IPS DF 6.9 (cell line): ENCODE data around the gene IRX5.

Experiments used
- DNase-seq: peaks from one replicate; pipeline ENCODE4 v3.0.0-alpha.2; 2013; ENCODE audit warnings: low read depth, low spot score
- H3K27ac ChIP-seq: one replicate; pipeline ENCODE4 v1.5.1; 2013; ENCODE audit warnings: low read length, control low read depth
- H3K27me3 ChIP-seq: 2 replicates; pipeline ENCODE4 v1.6.1; 2013; ENCODE audit warnings: mild to moderate bottlenecking, low read length; ENCODE audit not compliant: control insufficient read depth, insufficient read depth
- H3K36me3 ChIP-seq: 2 replicates; pipeline ENCODE4 v1.6.1; 2013; ENCODE audit warnings: low read length; ENCODE audit not compliant: control insufficient read depth, insufficient read depth
- H3K4me1 ChIP-seq: 2 replicates; pipeline ENCODE4 v1.6.1; 2013; ENCODE audit warnings: low read length; ENCODE audit not compliant: control insufficient read depth, insufficient read depth
- H3K4me3 ChIP-seq: 2 replicates; pipeline ENCODE4 v1.5.1; 2013; ENCODE audit warnings: mild to moderate bottlenecking, low read length
- H3K9me3 ChIP-seq: 2 replicates; pipeline ENCODE4 v1.6.1; 2013; ENCODE audit warnings: low read length, inconsistent platforms; ENCODE audit not compliant: control insufficient read depth, insufficient read depth
- WGBS: extraction: QIAGEN DNeasy Blood & Tissue Kit; methylation state at CpG from one replicate; pipeline ENCODE4 v1.1.7; 2013; ENCODE audit warnings: mixed read lengths, missing lambda C conversion rate; ENCODE audit not compliant: insufficient read length, insufficient coverage; 5-methylcytosine and 5-hydroxymethylcytosine counted together

IRX5 gene

DNA sequence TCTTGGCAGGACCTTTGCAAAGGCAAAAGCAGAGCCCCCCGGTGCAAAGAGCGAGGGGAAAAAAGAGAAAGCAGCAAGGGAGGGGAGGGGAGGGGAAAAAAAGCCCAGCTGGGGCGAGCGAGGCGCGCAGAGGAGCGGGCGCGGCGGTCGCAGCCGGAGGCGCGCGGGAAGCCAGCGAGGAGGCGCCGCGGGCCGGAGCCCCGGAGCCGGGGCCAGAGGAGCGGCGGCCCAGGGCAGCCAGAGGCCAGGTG, 129 bp downstream of the IRX5 start:
- Histone ChIP-seq H3K4me1 (0 out of 2 replicates have a peak, but pooled peaks cover 3% of the 10 kb centered on the region), H3K27ac (no peak overlapping the region), H3K36me3 (no peaks in the 10 kb centered on the region), H3K27me3 (peaks cover 51% of the 10 kb centered on the region), H3K4me3 (peak overlapping the region; percentile 40; the same call in 1 of the 2 replicates), H3K9me3 (no peaks in the 10 kb centered on the region)
- no CpG with 5 or more reads among the region's 24 CpGs for WGBS
- no peak for DNase-seq

DNA sequence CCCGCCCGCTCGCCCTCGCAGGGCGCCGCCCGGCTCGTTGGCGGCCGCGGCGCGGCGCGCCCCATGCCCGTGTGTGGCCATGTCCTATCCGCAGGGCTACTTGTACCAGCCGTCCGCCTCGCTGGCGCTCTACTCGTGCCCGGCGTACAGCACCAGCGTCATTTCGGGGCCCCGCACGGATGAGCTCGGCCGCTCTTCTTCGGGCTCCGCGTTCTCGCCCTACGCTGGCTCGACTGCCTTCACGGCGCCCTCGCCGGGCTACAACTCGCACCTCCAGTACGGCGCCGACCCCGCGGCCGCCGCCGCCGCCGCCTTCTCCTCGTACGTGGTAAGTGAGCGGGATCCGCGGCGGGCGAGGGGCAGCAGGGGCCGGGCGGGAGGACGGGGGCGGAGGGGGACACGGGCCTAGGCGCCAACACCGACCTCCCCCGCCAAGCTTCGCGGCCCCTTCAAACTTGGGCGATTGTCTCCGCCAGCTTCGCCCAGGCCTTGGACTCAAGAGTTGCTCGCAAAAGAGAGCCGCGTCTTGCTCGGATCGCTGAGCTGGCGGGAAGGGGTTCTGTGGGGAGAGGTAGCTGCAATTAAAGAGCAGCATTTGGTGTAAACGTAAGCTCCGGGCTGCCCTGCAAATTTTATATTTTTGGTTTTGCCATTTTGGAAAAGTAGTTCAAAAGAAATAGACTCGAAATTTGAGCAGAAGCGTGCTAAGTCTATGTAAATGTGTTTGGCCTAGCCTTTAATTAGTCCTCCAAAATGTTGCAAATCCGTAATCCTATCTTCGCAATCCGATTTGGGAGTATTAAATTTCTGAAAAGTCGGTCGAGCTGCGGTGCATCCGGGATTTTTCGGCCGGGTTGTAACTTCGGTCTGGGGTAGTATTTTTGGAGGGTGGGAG, 702 bp downstream of the IRX5 start:
- Histone ChIP-seq H3K27me3 (peaks cover 50% of the 10 kb centered on the region), H3K4me1 (0 out of 2 replicates have a peak, but pooled peaks cover 3% of the 10 kb centered on the region), H3K9me3 (no peaks in the 10 kb centered on the region), H3K36me3 (no peaks in the 10 kb centered on the region), H3K4me3 (peak overlapping the region; percentile 40; the same call in 1 of the 2 replicates), H3K27ac (no peak overlapping the region)
- no peak for DNase-seq
- no CpG with 5 or more reads among the region's 91 CpGs for WGBS

DNA sequence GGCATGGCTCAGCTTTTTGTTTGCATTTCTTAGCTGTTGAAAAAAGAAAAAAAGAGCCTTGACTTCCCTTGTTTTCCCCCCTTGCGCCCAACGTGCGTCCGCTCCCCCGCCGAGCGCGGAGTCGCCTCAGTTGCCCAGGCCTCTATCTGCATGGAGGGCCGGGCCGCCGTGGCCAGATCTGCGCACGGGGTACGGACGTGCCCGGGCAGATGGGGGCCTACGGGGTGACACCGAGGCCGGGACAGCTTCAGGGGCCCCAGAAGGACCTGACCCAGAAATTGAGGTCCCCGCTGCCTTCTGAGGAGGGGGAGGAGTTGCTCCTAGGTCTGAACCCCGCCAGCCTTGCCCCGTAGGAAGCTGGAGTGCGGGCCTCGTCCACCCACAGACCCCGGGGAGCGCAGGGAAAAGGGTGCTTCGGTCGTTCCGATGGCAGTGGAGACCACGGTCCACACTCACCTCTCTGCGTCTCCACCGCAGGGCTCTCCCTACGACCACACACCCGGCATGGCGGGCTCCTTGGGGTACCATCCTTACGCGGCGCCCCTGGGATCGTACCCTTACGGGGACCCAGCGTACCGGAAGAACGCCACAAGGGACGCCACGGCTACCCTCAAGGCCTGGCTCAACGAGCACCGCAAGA, 1.5 kb downstream of the IRX5 start:
- peaks cover 3% of the 10 kb centered on the region; the same call in 1 of the 2 replicates for H3K4me1 ChIP-seq
- no peak overlapping the region; the same call in 1 of the 2 replicates for H3K4me3 ChIP-seq
- H3K27me3 ChIP-seq, result peaks cover 55% of the 10 kb centered on the region
- no peak overlapping the region for H3K27ac ChIP-seq
- no CpG with 5 or more reads among the region's 48 CpGs for WGBS
- no peaks in the 10 kb centered on the region for H3K36me3 ChIP-seq
- no peaks in the 10 kb centered on the region for H3K9me3 ChIP-seq
- DNase-seq, result no peak

GRCh38 chr16:54932737-54933254, 2.1 kb downstream of the IRX5 start:
- Histone ChIP-seq H3K4me3 (no peak overlapping the region; the same call in 1 of the 2 replicates), H3K36me3 (no peaks in the 10 kb centered on the region), H3K27ac (no peak overlapping the region), H3K4me1 (peaks cover 3% of the 10 kb centered on the region; the same call in 1 of the 2 replicates), H3K27me3 (peaks cover 54% of the 10 kb centered on the region), H3K9me3 (no peaks in the 10 kb centered on the region)
- WGBS, result no CpG with 5 or more reads among the region's 52 CpGs
- no peak for DNase-seq

DNA sequence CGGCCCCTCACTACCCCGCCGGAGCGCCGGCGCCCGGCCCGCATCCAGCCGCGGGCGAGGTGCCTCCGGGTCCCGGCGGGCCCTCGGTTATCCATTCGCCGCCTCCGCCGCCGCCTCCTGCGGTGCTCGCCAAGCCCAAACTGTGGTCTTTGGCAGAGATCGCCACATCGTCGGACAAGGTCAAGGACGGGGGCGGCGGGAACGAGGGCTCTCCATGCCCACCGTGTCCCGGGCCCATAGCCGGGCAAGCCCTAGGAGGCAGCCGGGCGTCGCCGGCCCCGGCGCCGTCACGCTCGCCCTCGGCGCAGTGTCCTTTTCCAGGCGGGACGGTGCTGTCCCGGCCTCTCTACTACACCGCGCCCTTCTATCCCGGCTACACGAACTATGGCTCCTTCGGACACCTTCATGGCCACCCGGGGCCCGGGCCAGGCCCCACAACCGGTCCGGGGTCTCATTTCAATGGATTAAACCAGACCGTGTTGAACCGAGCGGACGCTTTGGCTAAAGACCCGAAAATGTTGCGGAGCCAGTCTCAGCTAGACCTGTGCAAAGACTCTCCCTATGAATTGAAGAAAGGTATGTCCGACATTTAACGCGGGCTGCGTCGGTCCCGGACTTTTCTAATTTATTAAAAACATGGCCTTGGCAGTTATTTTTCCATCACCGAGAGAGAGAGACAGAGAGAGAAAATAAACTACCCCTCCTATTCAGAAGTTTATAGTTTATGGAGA, 2.8 kb downstream of the IRX5 start:
- peaks cover 57% of the 10 kb centered on the region for H3K27me3 ChIP-seq
- H3K9me3 ChIP-seq, result no peaks in the 10 kb centered on the region
- H3K4me1 ChIP-seq, result peaks cover 3% of the 10 kb centered on the region; the same call in 1 of the 2 replicates
- no peak overlapping the region for H3K27ac ChIP-seq
- DNase-seq, result no peak
- H3K4me3 ChIP-seq, result peak overlapping the region; percentile 18; the same call in 1 of the 2 replicates
- WGBS, result no CpG with 5 or more reads among the region's 68 CpGs
- H3K36me3 ChIP-seq, result no peaks in the 10 kb centered on the region

DNA sequence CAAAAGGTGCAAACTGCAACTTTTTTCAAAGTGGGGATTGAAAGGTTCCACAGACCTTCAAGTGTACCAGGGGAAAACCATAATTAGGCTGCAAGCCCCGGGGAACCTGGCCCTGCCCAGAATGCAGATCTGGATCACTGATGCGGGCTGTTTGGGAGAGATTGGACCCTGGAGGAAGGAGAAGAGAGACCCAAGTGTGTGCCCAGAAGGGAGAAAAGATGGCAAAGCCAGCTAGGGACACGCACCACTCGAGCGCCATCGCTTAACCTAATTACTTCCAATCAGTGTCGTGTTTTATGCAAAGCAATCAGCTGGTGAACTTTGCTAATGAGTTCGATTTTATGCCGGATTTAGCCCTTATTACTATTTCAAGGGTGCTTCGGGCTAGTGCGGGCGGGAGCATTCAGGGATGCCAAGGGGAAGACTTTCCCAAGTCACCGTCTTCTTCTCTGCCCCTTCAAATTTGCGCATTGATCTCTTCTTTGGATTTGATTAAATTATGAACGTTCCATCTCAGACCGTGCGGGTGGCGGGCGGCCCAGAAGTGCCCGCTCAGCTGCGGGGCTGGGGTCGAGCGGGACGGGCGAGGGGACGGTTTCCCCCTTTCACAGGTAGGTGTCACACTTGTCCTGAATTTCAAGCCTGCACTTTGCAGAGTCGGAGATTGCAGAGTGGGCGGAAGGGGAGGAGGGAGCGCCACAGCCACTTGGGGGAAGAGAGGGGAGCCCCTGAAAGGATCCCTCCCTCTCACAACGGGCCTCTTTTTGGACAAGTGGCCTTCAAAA, 4.0 kb downstream of the IRX5 start:
- no peaks in the 10 kb centered on the region for H3K36me3 ChIP-seq
- DNase-seq, result no peak
- H3K4me1 ChIP-seq, result peaks cover 3% of the 10 kb centered on the region; the same call in 1 of the 2 replicates
- H3K9me3 ChIP-seq, result no peaks in the 10 kb centered on the region
- WGBS, result no CpG with 5 or more reads among the region's 30 CpGs
- H3K4me3 ChIP-seq, result no peak overlapping the region; the same call in 1 of the 2 replicates
- H3K27me3 ChIP-seq, result peaks cover 65% of the 10 kb centered on the region
- H3K27ac ChIP-seq, result no peak overlapping the region

DNA sequence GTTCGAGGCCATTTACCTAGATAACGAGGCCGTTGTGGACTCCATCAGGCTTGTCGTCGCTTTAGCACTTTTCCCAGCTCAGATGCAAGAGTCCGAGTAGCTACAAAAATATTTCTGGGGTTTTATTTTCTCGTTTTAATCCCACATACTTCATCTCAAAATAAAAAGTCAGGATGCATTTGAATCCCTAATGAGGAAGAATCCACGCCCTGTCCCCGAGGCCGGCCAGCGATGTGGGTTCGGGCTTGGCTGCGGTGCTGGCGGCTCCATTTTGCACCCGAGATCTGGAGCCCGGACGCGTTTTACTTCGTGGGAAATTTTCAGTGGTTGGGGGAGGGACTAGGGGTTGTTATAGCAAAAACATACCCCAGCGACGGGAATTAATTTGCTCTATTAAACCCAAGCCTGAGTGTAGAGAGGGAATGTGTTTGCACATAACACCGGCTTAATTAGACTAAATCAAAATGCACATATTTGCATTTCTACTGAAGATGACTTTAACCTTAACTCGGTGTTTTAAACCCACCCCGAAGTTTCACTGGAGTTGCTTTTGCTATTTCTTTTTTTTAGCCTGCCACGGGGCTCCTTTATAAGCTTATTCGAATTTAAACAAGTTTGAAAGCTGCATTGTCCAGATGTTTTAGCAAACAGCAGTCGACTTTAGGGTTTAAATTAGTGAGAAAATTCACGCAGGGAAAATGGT, 4.8 kb downstream of the IRX5 start:
- Histone ChIP-seq H3K4me3 (no peak overlapping the region; the same call in 1 of the 2 replicates), H3K36me3 (no peaks in the 10 kb centered on the region), H3K4me1 (peaks cover 3% of the 10 kb centered on the region; the same call in 1 of the 2 replicates), H3K27me3 (peaks cover 72% of the 10 kb centered on the region), H3K9me3 (no peaks in the 10 kb centered on the region), H3K27ac (no peak overlapping the region)
- no CpG with 5 or more reads among the region's 28 CpGs for whole genome bisulfite sequencing
- no peak for DNase-seq

DNA sequence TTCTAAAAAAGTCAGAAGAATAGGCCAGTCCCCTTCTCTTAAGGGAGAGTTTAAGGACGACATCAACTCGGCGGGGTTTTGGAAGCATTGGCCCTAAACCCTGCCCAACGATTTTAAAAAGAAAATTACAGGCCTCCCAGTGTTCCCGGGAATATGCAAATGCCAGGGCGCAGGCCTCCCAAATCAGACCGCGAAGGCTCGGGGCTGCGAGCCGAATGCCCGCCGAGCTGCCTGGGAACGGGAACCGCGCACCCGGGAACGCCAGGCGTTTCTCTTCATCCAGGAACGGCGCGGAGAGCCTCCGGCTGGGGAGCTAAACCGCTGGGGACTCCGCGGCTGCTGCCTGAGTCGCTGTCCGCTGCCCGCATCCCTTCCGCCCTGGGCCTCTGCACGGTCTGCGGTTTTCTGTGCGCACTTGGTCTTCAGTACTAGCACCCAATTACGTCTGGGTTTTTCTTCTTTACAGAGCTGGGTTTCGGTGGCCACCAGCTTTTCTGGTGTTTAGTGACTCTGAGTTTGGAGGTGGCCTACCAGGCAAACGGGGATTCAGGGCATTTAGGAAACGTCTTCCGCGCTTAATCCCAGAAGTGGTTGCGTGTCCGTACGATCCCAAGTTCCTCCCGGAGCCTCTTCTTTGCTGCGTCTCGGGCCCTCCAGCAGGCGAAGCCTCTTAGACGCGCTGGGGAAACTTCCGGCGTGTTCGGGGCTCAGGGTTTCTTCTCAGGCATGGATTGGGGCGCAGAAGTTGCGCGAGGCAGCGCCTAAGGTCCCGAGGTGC, 5.7 kb downstream of the IRX5 start:
- Histone ChIP-seq H3K4me1 (peaks cover 3% of the 10 kb centered on the region; the same call in 1 of the 2 replicates), H3K9me3 (no peaks in the 10 kb centered on the region), H3K4me3 (peak overlapping the region; percentile 31; the same call in 1 of the 2 replicates), H3K27me3 (peaks cover 80% of the 10 kb centered on the region), H3K36me3 (no peaks in the 10 kb centered on the region), H3K27ac (no peak overlapping the region)
- no CpG with 5 or more reads among the region's 56 CpGs for WGBS
- no peak for DNase-seq
